ENCODE results near the gene PDE2A. TPM values are rescaled to one million over a fixed set of nuclear protein-coding genes. Genes with fewer than 3 reads are reported as not detected.

The PDE2A gene
- total RNA-seq, 1 donor from 2014 or later: 0.11 TPM

DNA sequence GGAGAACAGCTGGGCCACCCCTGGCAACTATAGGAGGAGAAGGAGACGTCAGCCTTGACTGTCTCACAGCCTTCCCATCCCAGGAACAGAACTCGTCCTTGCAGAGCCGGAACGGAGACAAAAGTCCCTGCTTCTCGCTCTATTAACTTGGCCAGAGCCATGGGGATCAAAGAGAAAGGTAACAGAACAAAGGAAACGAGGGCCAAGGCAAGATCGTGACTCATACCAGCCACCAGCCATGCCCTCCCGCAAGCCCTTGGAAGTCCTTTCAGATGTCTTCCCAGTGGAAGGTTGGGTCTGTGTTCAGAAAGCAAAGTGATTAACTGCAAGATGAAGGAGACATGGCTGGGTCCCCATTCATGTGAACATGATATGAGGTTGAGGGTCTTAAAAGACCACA, 64.7 kb downstream of the PDE2A start:
- no peaks in the 10 kb centered on the region for H3K79me2 ChIP-seq (ENCODE audit: low read depth)
- Mint-ChIP-seq H3K27ac (no peak overlapping the region), H3K27me3 (ENCODE audit: insufficient read depth, low read depth) (peaks cover 16% of the 10 kb centered on the region), H3K4me1 (peaks cover 13% of the 10 kb centered on the region), H3K9me3 (no peaks in the 10 kb centered on the region), H3K4me3 (no peak overlapping the region), H3K36me3 (no peaks in the 10 kb centered on the region)
- H4K20me1 ChIP-seq (ENCODE audit: low read depth): no peaks in the 10 kb centered on the region
- no peak for DNase-seq (ENCODE audit: low spot score)
- H3K4me1 ChIP-seq: no peaks in the 10 kb centered on the region
- peaks cover 5% of the 10 kb centered on the region for H3K27me3 ChIP-seq
- H3K4me2 ChIP-seq: no peak overlapping the region
- no peak overlapping the region for H3K9ac ChIP-seq
- H3K9me3 ChIP-seq (ENCODE audit: low read depth): no peaks in the 10 kb centered on the region
- no peak overlapping the region for H3K4me3 ChIP-seq
- TF ChIP-seq EZH2 (IDR thresholded peaks at IDR 0.05): no peak
- TF ChIP-seq, protein P1, sequence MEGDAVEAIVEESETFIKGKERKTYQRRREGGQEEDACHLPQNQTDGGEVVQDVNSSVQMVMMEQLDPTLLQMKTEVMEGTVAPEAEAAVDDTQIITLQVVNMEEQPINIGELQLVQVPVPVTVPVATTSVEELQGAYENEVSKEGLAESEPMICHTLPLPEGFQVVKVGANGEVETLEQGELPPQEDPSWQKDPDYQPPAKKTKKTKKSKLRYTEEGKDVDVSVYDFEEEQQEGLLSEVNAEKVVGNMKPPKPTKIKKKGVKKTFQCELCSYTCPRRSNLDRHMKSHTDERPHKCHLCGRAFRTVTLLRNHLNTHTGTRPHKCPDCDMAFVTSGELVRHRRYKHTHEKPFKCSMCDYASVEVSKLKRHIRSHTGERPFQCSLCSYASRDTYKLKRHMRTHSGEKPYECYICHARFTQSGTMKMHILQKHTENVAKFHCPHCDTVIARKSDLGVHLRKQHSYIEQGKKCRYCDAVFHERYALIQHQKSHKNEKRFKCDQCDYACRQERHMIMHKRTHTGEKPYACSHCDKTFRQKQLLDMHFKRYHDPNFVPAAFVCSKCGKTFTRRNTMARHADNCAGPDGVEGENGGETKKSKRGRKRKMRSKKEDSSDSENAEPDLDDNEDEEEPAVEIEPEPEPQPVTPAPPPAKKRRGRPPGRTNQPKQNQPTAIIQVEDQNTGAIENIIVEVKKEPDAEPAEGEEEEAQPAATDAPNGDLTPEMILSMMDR (IDR thresholded peaks at IDR 0.05): no peak
- no peak for TF ChIP-seq EZH2phosphoT487 (IDR thresholded peaks at IDR 0.05)
- no peak overlapping the region for H2AFZ ChIP-seq (replicated peaks)
- no peaks in the 10 kb centered on the region for H3F3A ChIP-seq (ENCODE audit: low read depth)
- H3K27ac ChIP-seq: no peak overlapping the region
- no peaks in the 10 kb centered on the region for H3K36me3 ChIP-seq

DNA sequence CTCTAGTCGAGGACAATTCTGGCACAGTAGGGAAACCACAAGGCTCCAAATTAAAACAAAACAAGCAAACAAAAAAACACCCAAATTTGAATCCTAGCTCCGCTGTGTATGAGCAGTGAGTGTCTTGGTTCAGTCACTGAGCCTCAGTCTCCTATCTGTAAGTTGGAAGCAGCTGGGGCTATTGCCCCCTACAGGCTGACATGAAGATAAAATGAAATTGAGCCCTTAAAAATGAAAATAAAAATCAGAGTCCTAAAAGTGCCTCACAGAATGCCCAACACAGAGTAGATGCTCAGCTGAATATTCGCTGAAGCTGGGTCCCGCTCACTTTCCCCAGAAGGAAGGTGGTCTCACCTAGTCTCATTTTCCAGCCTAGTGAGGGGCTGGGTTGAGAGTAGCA, 65.2 kb downstream of the PDE2A start:
- Histone ChIP-seq H3F3A (ENCODE audit: low read depth) (no peaks in the 10 kb centered on the region), H3K36me3 (no peaks in the 10 kb centered on the region), H2AFZ (replicated peaks) (no peak overlapping the region), H3K4me2 (no peak overlapping the region), H4K20me1 (ENCODE audit: low read depth) (no peaks in the 10 kb centered on the region), H3K4me1 (no peaks in the 10 kb centered on the region), H3K27ac (no peak overlapping the region), H3K9me3 (ENCODE audit: low read depth) (no peaks in the 10 kb centered on the region), H3K4me3 (no peak overlapping the region), H3K27me3 (peaks cover 5% of the 10 kb centered on the region), H3K79me2 (ENCODE audit: low read depth) (no peaks in the 10 kb centered on the region), H3K9ac (no peak overlapping the region)
- Mint-ChIP-seq H3K9me3 (no peaks in the 10 kb centered on the region), H3K4me1 (peaks cover 13% of the 10 kb centered on the region), H3K36me3 (peaks cover 3% of the 10 kb centered on the region), H3K4me3 (no peak overlapping the region), H3K27me3 (ENCODE audit: insufficient read depth, low read depth) (peaks cover 20% of the 10 kb centered on the region), H3K27ac (no peak overlapping the region)
- TF ChIP-seq EZH2phosphoT487 (IDR thresholded peaks at IDR 0.05): no peak
- no peak for TF ChIP-seq EZH2 (IDR thresholded peaks at IDR 0.05)
- TF ChIP-seq, protein P1 (IDR thresholded peaks at IDR 0.05): peak; percentile 63
- DNase-seq (ENCODE audit: low spot score): peak; percentile 34

DNA sequence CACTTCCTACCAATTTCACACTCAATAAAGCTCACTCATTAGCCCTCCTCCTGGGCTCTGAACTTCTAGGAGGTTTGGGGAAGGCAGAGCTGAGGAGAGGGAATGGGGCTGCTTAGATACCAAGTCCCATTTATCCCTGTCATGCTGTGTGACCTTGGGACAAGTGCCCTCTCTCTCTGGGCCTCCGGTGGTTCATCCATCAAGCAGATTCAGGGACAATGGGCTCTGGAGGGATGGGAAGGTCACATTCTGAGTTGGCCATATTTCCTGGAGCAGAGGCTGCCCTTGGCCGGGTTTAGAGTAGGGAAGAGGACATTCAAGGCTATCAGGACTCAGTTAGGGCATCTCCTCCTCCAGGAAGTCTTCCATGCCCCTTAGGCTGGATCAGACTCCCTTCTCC, 66.7 kb downstream of the PDE2A start:
- Histone ChIP-seq H3K4me3 (no peak overlapping the region), H3F3A (ENCODE audit: low read depth) (no peaks in the 10 kb centered on the region), H4K20me1 (ENCODE audit: low read depth) (no peaks in the 10 kb centered on the region), H3K79me2 (ENCODE audit: low read depth) (no peaks in the 10 kb centered on the region), H3K9ac (no peak overlapping the region), H2AFZ (replicated peaks) (no peak overlapping the region), H3K27me3 (peaks cover 5% of the 10 kb centered on the region), H3K4me2 (no peak overlapping the region), H3K36me3 (no peaks in the 10 kb centered on the region), H3K27ac (no peak overlapping the region), H3K9me3 (ENCODE audit: low read depth) (no peaks in the 10 kb centered on the region), H3K4me1 (no peaks in the 10 kb centered on the region)
- no peak for DNase-seq (ENCODE audit: low spot score)
- Mint-ChIP-seq H3K36me3 (peaks cover 3% of the 10 kb centered on the region), H3K27ac (no peak overlapping the region), H3K27me3 (ENCODE audit: insufficient read depth, low read depth) (peaks cover 21% of the 10 kb centered on the region), H3K4me3 (no peak overlapping the region), H3K9me3 (no peaks in the 10 kb centered on the region), H3K4me1 (peaks cover 13% of the 10 kb centered on the region)
- no peak for TF ChIP-seq EZH2phosphoT487 (IDR thresholded peaks at IDR 0.05)
- TF ChIP-seq, protein P1 (IDR thresholded peaks at IDR 0.05): no peak
- TF ChIP-seq EZH2 (IDR thresholded peaks at IDR 0.05): no peak

All from neural progenitor cell (in vitro differentiated cells).